Stomach (tissue), 9 donors: ENCODE data around the gene THOC6. TPM values are rescaled to one million over a fixed set of nuclear protein-coding genes. Genes with fewer than 3 reads are reported as not detected.
A peak's percentile ranks its signal among the peaks of the same experiment; 100 is the strongest.

Experiments used
- DNase-seq, 2 donors: peaks; one replicate each; pipeline versions ENCODE4 v3.0.0 to v3.0.0-alpha.2; 2013 to 2019
- H3K27ac ChIP-seq, 5 donors: fragments of 200-600 bp in 4 of 5; sonication (generic) in 4 of 5; one replicate each; pipeline ENCODE4 v1.5.1; 2013 to 2019; ENCODE audit warnings: mild to moderate bottlenecking in 1 of 5, moderate library complexity in 1 of 5
- H3K27me3 ChIP-seq, 3 donors: fragments of 200-600 bp; sonication (generic); one replicate each; pipeline ENCODE4 v1.5.1; 2017 to 2019; ENCODE audit warnings: mixed run types in 1 of 3
- H3K36me3 ChIP-seq, 4 donors: fragments of 200-600 bp; sonication (generic); 1 replicate in 3 of 4; 2 replicates in 1 of 4; pipeline ENCODE4 v1.5.1; 2016 to 2019
- H3K4me1 ChIP-seq, 4 donors: fragments of 200-600 bp; sonication (generic); one replicate each; pipeline ENCODE4 v1.5.1; 2016 to 2019
- H3K4me3 ChIP-seq, 4 donors: fragments of 200-600 bp; sonication (generic) in 3 of 4; one replicate each; pipeline ENCODE4 v1.5.1; 2016 to 2019; ENCODE audit warnings: mild to moderate bottlenecking in 1 of 4
- H3K9me3 ChIP-seq, 4 donors: fragments of 200-600 bp; sonication (generic); one replicate each; pipeline ENCODE4 v1.5.1; 2016 to 2019
- CTCF ChIP-seq, 7 experiments: fragments of 450-650 bp in 4 of 7; fragments of 200-600 bp in 3 of 7; sonication (generic) in 3 of 7; IDR thresholded peaks; one replicate each; pipeline ENCODE4 v1.5.1; 2016 to 2019; ENCODE audit warnings: antibody characterized with exemption in 7 of 7, control low read depth in 2 of 7, mild to moderate bottlenecking in 1 of 7
- EP300 ChIP-seq: sonication (generic); formaldehyde crosslinking; IDR thresholded peaks from one replicate; pipeline ENCODE4 v1.6.1; 2017; ENCODE audit warnings: antibody characterized with exemption
- POLR2A ChIP-seq, 4 donors: fragments of 450-650 bp; IDR thresholded peaks; one replicate each; pipeline ENCODE4 v1.6.1; 2016; ENCODE audit warnings: antibody characterized with exemption in 4 of 4, control low read depth in 2 of 4, mild to moderate bottlenecking in 1 of 4, moderate library complexity in 1 of 4
- POLR2AphosphoS5 ChIP-seq, 3 donors: sonication (generic); formaldehyde crosslinking; IDR thresholded peaks; one replicate each; pipeline ENCODE4 v1.6.1; 2016; ENCODE audit warnings: antibody characterized with exemption in 3 of 3
- WGBS, 5 donors: extraction: QIAGEN DNeasy Blood & Tissue Kit in 3 of 5; methylation state at CpG; one replicate each; pipeline versions ENCODE4 v1.1.5 to v1.1.7; 2013 to 2018; 5-methylcytosine and 5-hydroxymethylcytosine counted together
- intact Hi-C: fragments of 100-400 bp; cut with DNase I; formaldehyde crosslinking; loops from one replicate; pipeline ENCODE4 v1.15.1; 2023; ENCODE audit warnings: low total_unique reads
- polyA plus RNA-seq, 3 donors: library from polyadenylated mRNA; stranded (reverse); fragments of 200-250 nt; gene quantifications; one replicate each; pipeline ENCODE4 v1.2.3, GENCODE V29; 2013
- total RNA-seq, 5 donors: library from RNA; depleted of rRNA; stranded (reverse); fragments of >200 nt; gene quantifications; one replicate each; pipeline versions ENCODE4 v1.1.0 to v1.2.3, GENCODE V29; 2014 to 2016
- donor health status: healthy with polysubstance abuse.
- donor health status: Bipolar disorder and iron deficiency.
- donor health status: healthy.

The THOC6 gene
- total and polyA plus RNA-seq, 8 donors: 10.5 to 97.9 (median 22.3) TPM; not detected in 1

DNA sequence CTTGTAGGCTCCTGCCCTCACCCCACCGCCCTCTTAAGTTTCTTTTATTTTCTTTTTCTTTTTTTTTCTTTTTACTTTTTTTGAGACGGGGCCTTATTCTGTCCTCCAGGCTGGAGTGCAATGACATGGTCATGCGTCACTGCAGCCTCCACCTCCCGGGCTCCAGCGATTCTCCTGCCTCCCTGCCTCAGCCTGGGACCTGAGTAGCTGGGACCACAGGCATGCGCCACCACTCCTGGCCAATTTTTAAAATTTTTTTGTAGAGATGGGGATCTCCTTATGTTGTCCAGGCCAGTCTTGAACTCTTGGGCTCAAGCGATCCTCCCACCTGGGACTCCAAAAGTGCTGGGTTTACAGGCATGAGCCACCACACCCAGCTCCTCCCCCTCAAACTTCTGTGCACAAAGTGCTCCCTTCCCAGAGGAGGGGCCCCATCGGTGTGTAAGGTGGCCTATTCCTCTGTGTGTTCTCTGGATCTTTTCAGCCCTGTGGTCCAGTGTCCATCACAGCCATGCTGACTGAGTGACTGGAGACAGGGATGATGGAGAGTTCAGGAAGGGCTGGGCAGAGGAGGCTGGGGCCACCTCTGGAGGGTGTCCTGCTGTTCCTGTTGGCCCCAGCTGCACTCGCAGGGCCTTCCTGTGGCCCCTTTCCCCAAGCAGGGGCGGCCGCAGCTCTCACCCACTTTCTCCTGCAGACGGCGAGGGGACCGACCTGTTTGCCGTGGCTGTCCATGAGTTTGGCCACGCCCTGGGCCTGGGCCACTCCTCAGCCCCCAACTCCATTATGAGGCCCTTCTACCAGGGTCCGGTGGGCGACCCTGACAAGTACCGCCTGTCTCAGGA is 32.7 kb downstream of the THOC6 start:
- WGBS, 5 donors: 83 to 89% (median 85%) methylated on average over 19 of the region's 19 CpGs
- no peak for DNase-seq

DNA sequence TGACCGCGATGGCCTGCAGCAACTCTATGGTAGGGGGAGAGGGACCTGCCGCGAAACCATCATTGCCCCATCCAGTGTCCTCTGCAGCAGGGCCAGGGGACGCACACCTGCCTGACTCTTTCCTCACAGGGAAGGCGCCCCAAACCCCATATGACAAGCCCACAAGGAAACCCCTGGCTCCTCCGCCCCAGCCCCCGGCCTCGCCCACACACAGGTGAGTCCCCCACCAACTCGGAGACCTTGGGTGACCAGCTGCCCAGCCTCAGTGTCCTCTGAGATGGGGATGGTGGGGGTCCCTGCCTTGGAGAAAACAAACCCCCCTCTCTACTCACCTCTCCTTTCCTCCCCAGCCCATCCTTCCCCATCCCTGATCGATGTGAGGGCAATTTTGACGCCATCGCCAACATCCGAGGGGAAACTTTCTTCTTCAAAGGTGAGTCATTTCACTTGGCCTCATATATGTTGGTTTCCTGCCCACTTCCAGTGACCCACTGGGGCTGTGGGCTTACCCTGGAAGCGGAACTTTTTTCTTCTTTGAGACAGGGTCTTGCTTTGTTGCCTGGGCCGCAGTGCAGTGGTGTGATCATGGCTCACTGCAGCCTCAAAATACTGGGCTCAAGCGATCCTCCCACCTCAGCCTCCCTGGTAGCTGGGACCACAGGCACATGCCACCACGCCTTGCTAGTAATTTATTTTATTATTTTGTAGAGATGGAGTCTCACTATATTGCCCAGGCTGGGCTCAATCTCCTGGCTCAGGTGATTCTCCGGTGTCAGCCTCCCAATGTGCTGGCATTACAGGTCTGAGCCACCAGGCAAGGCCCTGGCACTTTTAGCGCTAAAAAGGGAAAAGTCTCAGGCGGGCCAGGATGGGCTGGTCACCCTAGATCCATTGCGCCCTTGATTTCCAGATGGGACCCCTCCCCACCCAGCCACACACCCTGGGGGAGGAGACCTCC is 33.6 kb downstream of the THOC6 start:
- Histone ChIP-seq H3K4me1 (peaks cover 15 to 52% (median 23%) of the 10 kb centered on the region in 4 donors), H3K27ac (peak overlapping the region in 2 of 5 donors; percentile 85 to 87), H3K27me3 (peaks cover 0 to 8% (median 0%) of the 10 kb centered on the region in 3 donors), H3K9me3 (no peaks in the 10 kb centered on the region), H3K4me3 (peak overlapping the region; percentile 57 to 92 (median 78)), H3K36me3 (peaks cover 0 to 12% (median 2%) of the 10 kb centered on the region in 4 donors)
- no peak for DNase-seq
- TF ChIP-seq POLR2AphosphoS5 (IDR thresholded peaks at IDR 0.05): no peak
- TF ChIP-seq POLR2A (IDR thresholded peaks at IDR 0.05): no peak
- no peak for TF ChIP-seq EP300
- TF ChIP-seq CTCF (IDR thresholded peaks at IDR 0.05): no peak
- intact Hi-C loops: loop anchor here (5.0 kb wide), 1 partner anchor 70 kb away; no protein-coding TSS in a partner anchor
- 88 to 91% (median 90%) methylated on average over 22 of the region's 22 CpGs for WGBS, 5 donors

More for the DNA sequence above, 32.7 kb downstream of the THOC6 start:
- no peaks in the 10 kb centered on the region for H3K9me3 ChIP-seq
- intact Hi-C loops: loop anchor here (5.0 kb wide), 1 partner anchor 71 kb away; no protein-coding TSS in a partner anchor
- H3K27ac ChIP-seq: peak overlapping the region in 1 of 5 donors; percentile 1
- TF ChIP-seq POLR2A (IDR thresholded peaks at IDR 0.05) (no peak), CTCF (IDR thresholded peaks at IDR 0.05) (no peak), EP300 (no peak), POLR2AphosphoS5 (IDR thresholded peaks at IDR 0.05) (no peak)
- H3K36me3 ChIP-seq: peaks cover 0 to 12% (median 2%) of the 10 kb centered on the region in 4 donors
- H3K27me3 ChIP-seq: peaks cover 0 to 14% (median 0%) of the 10 kb centered on the region in 3 donors
- peaks cover 15 to 52% (median 23%) of the 10 kb centered on the region in 4 donors for H3K4me1 ChIP-seq
- H3K4me3 ChIP-seq: no peak overlapping the region

DNA sequence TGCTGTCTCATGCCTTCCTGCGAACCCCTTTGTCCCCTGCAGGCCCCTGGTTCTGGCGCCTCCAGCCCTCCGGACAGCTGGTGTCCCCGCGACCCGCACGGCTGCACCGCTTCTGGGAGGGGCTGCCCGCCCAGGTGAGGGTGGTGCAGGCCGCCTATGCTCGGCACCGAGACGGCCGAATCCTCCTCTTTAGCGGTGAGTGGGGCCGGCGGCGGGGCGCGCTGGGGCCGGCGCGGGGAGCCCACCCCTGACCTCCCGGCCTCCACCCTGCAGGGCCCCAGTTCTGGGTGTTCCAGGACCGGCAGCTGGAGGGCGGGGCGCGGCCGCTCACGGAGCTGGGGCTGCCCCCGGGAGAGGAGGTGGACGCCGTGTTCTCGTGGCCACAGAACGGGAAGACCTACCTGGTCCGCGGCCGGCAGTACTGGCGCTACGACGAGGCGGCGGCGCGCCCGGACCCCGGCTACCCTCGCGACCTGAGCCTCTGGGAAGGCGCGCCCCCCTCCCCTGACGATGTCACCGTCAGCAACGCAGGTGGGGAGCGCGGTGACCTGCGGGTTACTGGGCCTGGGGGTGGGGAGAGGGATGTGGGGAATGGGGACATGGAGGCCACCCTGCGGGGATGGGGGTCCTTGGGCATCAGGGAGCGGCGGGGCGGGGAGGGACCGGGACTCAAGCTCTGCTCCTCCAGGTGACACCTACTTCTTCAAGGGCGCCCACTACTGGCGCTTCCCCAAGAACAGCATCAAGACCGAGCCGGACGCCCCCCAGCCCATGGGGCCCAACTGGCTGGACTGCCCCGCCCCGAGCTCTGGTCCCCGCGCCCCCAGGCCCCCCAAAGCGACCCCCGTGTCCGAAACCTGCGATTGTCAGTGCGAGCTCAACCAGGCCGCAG is 34.5 kb downstream of the THOC6 start:
- no peak for TF ChIP-seq CTCF (IDR thresholded peaks at IDR 0.05)
- no peak for TF ChIP-seq POLR2A (IDR thresholded peaks at IDR 0.05)
- TF ChIP-seq POLR2AphosphoS5 (IDR thresholded peaks at IDR 0.05): no peak
- no peak for TF ChIP-seq EP300
- peaks cover 0 to 8% (median 0%) of the 10 kb centered on the region in 3 donors for H3K27me3 ChIP-seq
- peaks cover 15 to 52% (median 23%) of the 10 kb centered on the region in 4 donors for H3K4me1 ChIP-seq
- 4 to 17% (median 5%) methylated on average over 10 to 77 of the region's 77 CpGs for WGBS, 5 donors
- H3K9me3 ChIP-seq: no peaks in the 10 kb centered on the region
- peak overlapping the region; percentile 53 to 88 (median 85) for H3K27ac ChIP-seq
- peaks cover 0 to 12% (median 2%) of the 10 kb centered on the region in 4 donors for H3K36me3 ChIP-seq
- intact Hi-C loops: loop anchor here (5.0 kb wide), 1 partner anchor 69 kb away; no protein-coding TSS in a partner anchor
- DNase-seq: peak; percentile 63 to 82
- peak overlapping the region; percentile 57 to 92 (median 78) for H3K4me3 ChIP-seq
